ENCODE data around the gene MKNK2. TPM values are rescaled to one million over a fixed set of nuclear protein-coding genes. Genes with fewer than 3 reads are reported as not detected.

Gene MKNK2
- polyA plus RNA-seq, 1 donor from 2014 or later: 27.6 TPM

GRCh38 chr19:2080336-2080988 is 29.4 kb upstream of the MKNK2 start:
- Histone ChIP-seq H4K20me1 (ENCODE audit: insufficient read depth) (no peaks in the 10 kb centered on the region), H3F3A (ENCODE audit: insufficient read depth, low read length, poor library complexity, severe bottlenecking) (no peaks in the 10 kb centered on the region), H3K27ac (ENCODE audit: low read length) (no peak overlapping the region), H3K4me2 (ENCODE audit: low read length) (no peak overlapping the region), H3K4me3 (ENCODE audit: low read length) (no peak overlapping the region), H3K9me2 (ENCODE audit: insufficient read depth, low read length) (no peaks in the 10 kb centered on the region), H3K27me3 (ENCODE audit: insufficient read depth, low read depth, low read length) (no peaks in the 10 kb centered on the region), H2AFZ (ENCODE audit: low read depth, low read length) (no peak overlapping the region), H3K79me2 (replicated peaks; ENCODE audit: insufficient read depth, low read length) (no peaks in the 10 kb centered on the region), H3K9me3 (ENCODE audit: low read length) (no peaks in the 10 kb centered on the region), H3K36me3 (ENCODE audit: insufficient read depth, low read length) (no peaks in the 10 kb centered on the region), H3K9ac (ENCODE audit: low read length) (no peak overlapping the region)
- TF ChIP-seq RAD21 (conservative IDR thresholded peaks at IDR 0.05) (no peak), CTCF (IDR thresholded peaks at IDR 0.05; ENCODE audit: poor library complexity, severe bottlenecking) (no peak), EP300 (conservative IDR thresholded peaks at IDR 0.05; ENCODE audit: poor library complexity, severe bottlenecking) (no peak), REST (IDR thresholded peaks at IDR 0.05; ENCODE audit: borderline replicate concordance) (no peak), POLR2AphosphoS5 (IDR thresholded peaks at IDR 0.05) (no peak), MXI1 (conservative IDR thresholded peaks at IDR 0.05; ENCODE audit: poor library complexity, severe bottlenecking) (no peak), SMC3 (conservative IDR thresholded peaks at IDR 0.05; ENCODE audit: poor library complexity) (no peak), EZH2 (IDR thresholded peaks at IDR 0.05; ENCODE audit: borderline replicate concordance, insufficient read depth, low read length, poor library complexity, severe bottlenecking) (no peak), TAF1 (IDR thresholded peaks at IDR 0.05; ENCODE audit: low read depth) (no peak)

- H3K27me3 ChIP-seq (ENCODE audit: insufficient read depth, low read depth, low read length): no peaks in the 10 kb centered on the region
- no peaks in the 10 kb centered on the region for H3K36me3 ChIP-seq (ENCODE audit: insufficient read depth, low read length)
- H3K79me2 ChIP-seq (replicated peaks; ENCODE audit: insufficient read depth, low read length): no peaks in the 10 kb centered on the region
- H4K20me1 ChIP-seq (ENCODE audit: insufficient read depth): no peaks in the 10 kb centered on the region
- TF ChIP-seq EP300 (conservative IDR thresholded peaks at IDR 0.05; ENCODE audit: poor library complexity, severe bottlenecking) (no peak), MXI1 (conservative IDR thresholded peaks at IDR 0.05; ENCODE audit: poor library complexity, severe bottlenecking) (no peak)
- H3K27ac ChIP-seq (ENCODE audit: low read length): no peak overlapping the region
- H3K4me2 ChIP-seq (ENCODE audit: low read length): no peak overlapping the region
- H3F3A ChIP-seq (ENCODE audit: insufficient read depth, low read length, poor library complexity, severe bottlenecking): no peaks in the 10 kb centered on the region
- no peaks in the 10 kb centered on the region for H3K9me2 ChIP-seq (ENCODE audit: insufficient read depth, low read length)
- H2AFZ ChIP-seq (ENCODE audit: low read depth, low read length): no peak overlapping the region
- no peaks in the 10 kb centered on the region for H3K9me3 ChIP-seq (ENCODE audit: low read length)
- no peak overlapping the region for H3K4me3 ChIP-seq (ENCODE audit: low read length)
- H3K9ac ChIP-seq (ENCODE audit: low read length): no peak overlapping the region
These were observed 28.8 kb upstream of the MKNK2 start for GRCh38 chr19:2079865-2080301.
